Motor neuron (in vitro differentiated cells): ENCODE data around the gene IFITM2. TPM values are rescaled to one million over a fixed set of nuclear protein-coding genes. Genes with fewer than 3 reads are reported as not detected.
A peak's percentile ranks its signal among the peaks of the same experiment; 100 is the strongest.

Experiments used
- ATAC-seq, 8 experiments: fragments of 200-7000 bp; cut with Tn5 transposase; replicated peaks in 6 of 8; 2 replicates each; pipeline ENCODE4 v1.8.0; 2021; ENCODE audit warnings: mild to moderate bottlenecking in 8 of 8, moderate library complexity in 8 of 8
- H3K27ac ChIP-seq, 2 donors: fragments of 250-450 bp; sonication (Bioruptor Pico); 2 replicates each; pipeline ENCODE4 v1.9.0; 2021; ENCODE audit warnings: antibody characterized with exemption in 2 of 2, mild to moderate bottlenecking in 2 of 2, moderate library complexity in 1 of 2
- H3K4me1 ChIP-seq, 2 donors: fragments of 250-450 bp; sonication (Bioruptor Pico); replicated peaks in 1 of 2; 2 replicates each; pipeline ENCODE4 v1.6.1; 2021; ENCODE audit warnings: antibody characterized with exemption in 2 of 2, mild to moderate bottlenecking in 2 of 2, moderate library complexity in 1 of 2
- H3K4me3 ChIP-seq, 5 donors: fragments of 250-450 bp; sonication (Bioruptor Pico); 2 replicates each; pipeline ENCODE4 v1.9.0; 2021; ENCODE audit warnings: antibody characterized with exemption in 5 of 5, mild to moderate bottlenecking in 5 of 5, moderate library complexity in 4 of 5
- WGBS, 10 experiments: fragments of 450-650 bp; shearing (Covaris generic); methylation state at CpG; one replicate each; pipeline ENCODE4 v1.0.0; 2022; 5-methylcytosine and 5-hydroxymethylcytosine counted together
- in situ Hi-C, 9 experiments: fragments of 400-800 bp; cut with MboI; loops; one replicate each; pipeline ENCODE4 v1.15.0; 2021; ENCODE audit warnings: low sequenced_read_pairs in 9 of 9, low pct_unique_long_range_greater_than_20kb in 2 of 9; ENCODE audit not compliant: unreplicated experiment in 9 of 9
- total RNA-seq, 8 experiments: library from RNA; unstranded; fragments of 300-600 nt; gene quantifications; 2 replicates each; pipeline versions ENCODE4 v1.2.3 to v1.2.4, GENCODE V29; 2022

The IFITM2 gene
- total RNA-seq, 8 experiments from 2014 or later: 0.38 to 809 (median 64.6) TPM

GRCh38 chr11:276219-276618 lies 31.4 kb upstream of the IFITM2 start:
- in situ Hi-C loops: no loop called here
- no peak for ATAC-seq

GRCh38 chr11:278001-278951 lies 29.3 kb upstream of the IFITM2 start, which contains the start of gene NLRP6:
NLRP6 (plus strand) TSS chr11:278407; CDS start chr11:278570, 163 bp downstream.
- peak in 3 of 8 experiments; percentile 10 to 19 (median 16) for ATAC-seq
- WGBS, 10 experiments: 0 to 100% (median 87%) methylated on average over 1 to 7 of the region's 21 CpGs; no CpG with 5 or more reads in 4 of the 10 experiments
- H3K4me3 ChIP-seq: no peak within 1 kb of the TSS
- in situ Hi-C loops: no loop called here
- no peak within 1 kb of the TSS for H3K27ac ChIP-seq
- no peaks in the 10 kb centered on the region for H3K4me1 ChIP-seq

More at GRCh38 chr11:276219-276618, 31.4 kb upstream of the IFITM2 start:
- H3K4me3 ChIP-seq: no peak overlapping the region
- no peaks in the 10 kb centered on the region for H3K4me1 ChIP-seq
- H3K27ac ChIP-seq: no peak overlapping the region

- no peak overlapping the region for H3K27ac ChIP-seq
- no peaks in the 10 kb centered on the region for H3K4me1 ChIP-seq
- ATAC-seq: peak in 2 of 8 experiments; percentile 12 to 13
- H3K4me3 ChIP-seq: no peak overlapping the region
- WGBS, 10 experiments: 29 to 53% methylated on average over 3 to 5 of the region's 97 CpGs; no CpG with 5 or more reads in 8 of the 10 experiments
- in situ Hi-C loops: no loop called here
These were observed 28.3 kb upstream of the IFITM2 start for GRCh38 chr11:279040-279965.

- Histone ChIP-seq H3K4me3 (peak overlapping the region in 1 of 5 donors; percentile 3), H3K27ac (no peak overlapping the region), H3K4me1 (no peaks in the 10 kb centered on the region)
- peak in 6 of 8 experiments; percentile 15 to 62 (median 37) for ATAC-seq
- WGBS, 10 experiments: 0 to 3% methylated on average over 5 to 7 of the region's 85 CpGs; no CpG with 5 or more reads in 8 of the 10 experiments
- in situ Hi-C loops: no loop called here
These were observed 27.5 kb upstream of the IFITM2 start for GRCh38 chr11:279966-280705.

- 11 to 65% (median 26%) methylated on average over 9 to 18 of the region's 79 CpGs; no CpG with 5 or more reads in 6 of the 10 experiments for WGBS, 10 experiments
- Histone ChIP-seq H3K4me3 (no peak overlapping the region), H3K4me1 (no peaks in the 10 kb centered on the region), H3K27ac (no peak overlapping the region)
- no peak for ATAC-seq
- in situ Hi-C loops: no loop called here
These were observed 26.7 kb upstream of the IFITM2 start for GRCh38 chr11:280706-281485.

- H3K4me1 ChIP-seq: no peaks in the 10 kb centered on the region
- H3K27ac ChIP-seq: no peak overlapping the region
- 3 to 100% (median 22%) methylated on average over 1 to 8 of the region's 26 CpGs; no CpG with 5 or more reads in 2 of the 10 experiments for whole genome bisulfite sequencing, 10 experiments
- in situ Hi-C loops: no loop called here
- ATAC-seq: no peak
- no peak overlapping the region for H3K4me3 ChIP-seq
These were observed 26.0 kb upstream of the IFITM2 start for GRCh38 chr11:281486-282161.

GRCh38 chr11:282171-282570 lies 25.4 kb upstream of the IFITM2 start:
- in situ Hi-C loops: no loop called here
- no peak overlapping the region for H3K27ac ChIP-seq
- H3K4me3 ChIP-seq: no peak overlapping the region
- H3K4me1 ChIP-seq: no peaks in the 10 kb centered on the region
- 0 to 60% (median 58%) methylated on average over 1 to 3 of the region's 4 CpGs; no CpG with 5 or more reads in 5 of the 10 experiments for WGBS, 10 experiments
- ATAC-seq: no peak

GRCh38 chr11:282630-283360 lies 24.8 kb upstream of the IFITM2 start:
- Histone ChIP-seq H3K4me1 (no peaks in the 10 kb centered on the region), H3K4me3 (no peak overlapping the region), H3K27ac (no peak overlapping the region)
- in situ Hi-C loops: no loop called here
- WGBS, 10 experiments: 0 to 100% (median 73%) methylated on average over 1 to 9 of the region's 13 CpGs; no CpG with 5 or more reads in 2 of the 10 experiments
- ATAC-seq: no peak

GRCh38 chr11:283405-284104 lies 24.1 kb upstream of the IFITM2 start:
- no peak for ATAC-seq
- Histone ChIP-seq H3K27ac (no peak overlapping the region), H3K4me3 (no peak overlapping the region), H3K4me1 (no peaks in the 10 kb centered on the region)
- WGBS, 10 experiments: 40 to 100% (median 90%) methylated on average over 1 to 17 of the region's 23 CpGs; no CpG with 5 or more reads in 2 of the 10 experiments
- in situ Hi-C loops: no loop called here

- in situ Hi-C loops: no loop called here
- Histone ChIP-seq H3K27ac (no peak overlapping the region), H3K4me1 (peaks cover 0 to 1% of the 10 kb centered on the region in 2 donors), H3K4me3 (no peak overlapping the region)
- ATAC-seq: no peak
- 40 to 87% (median 78%) methylated on average over 2 to 6 of the region's 24 CpGs; no CpG with 5 or more reads in 6 of the 10 experiments for WGBS, 10 experiments
These were observed 23.3 kb upstream of the IFITM2 start for GRCh38 chr11:284105-285020.
